Activated CD4-positive, CD25-positive, alpha-beta regulatory T cell treated with anti-CD3 and anti-CD28 coated beads, Interleukin-2, amount 50 U/mL, for 16 hours (primary cell): ENCODE measurements around the gene MRTO4.
"Not testable (repeated sequence)": the region's sequence is repeated elsewhere in the genome, so short reads cannot be mapped to it uniquely, and the experiment has no call there.

Experiments used
- DNase-seq: peaks from one replicate; pipeline ENCODE4 v3.0.0-alpha.2; 2020; ENCODE audit warnings: low read depth, low spot score

Gene MRTO4

DNA sequence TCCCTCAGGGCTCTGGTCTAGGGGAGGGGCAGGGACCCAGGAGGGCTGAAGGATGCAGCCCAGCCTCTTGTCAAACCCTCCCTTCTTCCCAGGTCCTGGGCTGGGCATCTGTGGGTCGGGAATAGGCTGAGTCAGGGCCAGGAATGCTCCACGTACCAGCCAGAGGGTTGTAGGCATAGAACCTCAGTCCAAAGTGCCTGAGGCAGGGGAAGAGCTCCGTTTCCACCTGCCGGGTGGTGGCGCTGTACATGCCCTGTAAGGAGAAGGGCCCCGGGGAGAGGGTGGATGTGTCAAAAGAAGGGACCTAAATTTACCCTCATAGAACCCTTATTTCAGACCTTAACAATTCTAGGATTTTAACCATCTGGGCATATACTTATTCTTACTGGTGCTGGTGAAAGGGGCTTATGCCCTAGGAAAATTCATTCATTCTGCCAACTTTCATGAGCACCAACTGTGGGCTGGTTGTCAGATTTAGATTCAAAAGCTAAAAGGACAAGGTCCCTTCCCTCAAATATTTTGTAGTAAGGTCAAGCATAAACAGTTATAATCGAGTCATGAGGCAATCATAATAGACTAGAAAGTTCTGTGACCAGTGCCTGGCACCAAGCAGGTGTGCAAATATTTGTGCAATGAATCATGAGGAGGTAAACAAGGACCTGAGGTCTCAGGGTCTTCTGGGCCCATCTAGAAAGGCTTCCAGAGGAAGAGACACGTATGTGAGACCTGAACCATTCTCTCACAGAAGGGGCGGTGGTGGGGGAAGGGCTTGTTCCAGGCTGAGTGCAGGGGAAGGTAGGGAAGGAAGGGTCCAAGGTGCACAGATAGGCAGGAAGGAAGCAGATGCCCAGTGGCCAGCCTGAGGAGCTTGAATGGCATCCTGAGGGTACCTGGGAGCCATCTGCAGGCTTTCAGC lies 18.1 kb downstream of the MRTO4 start:
- not testable (repeated sequence) for DNase-seq

DNA sequence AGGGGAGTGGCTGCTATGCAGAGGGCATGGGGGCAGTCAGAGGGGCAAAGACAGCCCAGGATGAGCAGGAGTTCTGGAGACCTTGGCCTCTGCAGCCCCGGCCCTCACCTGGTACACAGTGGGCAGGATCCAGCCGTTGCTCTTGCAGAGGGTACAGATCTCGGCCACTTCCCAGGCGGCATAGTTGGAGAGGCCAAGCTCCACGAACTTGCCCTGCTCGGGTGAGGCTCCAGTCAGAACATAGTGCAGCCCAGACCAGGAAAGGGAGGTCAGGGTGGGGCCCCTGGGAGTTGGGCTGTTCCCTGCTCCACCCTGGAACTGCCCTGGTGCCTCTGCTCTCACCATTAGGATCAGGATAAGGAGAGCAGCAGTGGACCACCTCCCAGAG lies 18.7 kb downstream of the MRTO4 start:
- not testable (repeated sequence) for DNase-seq

DNA sequence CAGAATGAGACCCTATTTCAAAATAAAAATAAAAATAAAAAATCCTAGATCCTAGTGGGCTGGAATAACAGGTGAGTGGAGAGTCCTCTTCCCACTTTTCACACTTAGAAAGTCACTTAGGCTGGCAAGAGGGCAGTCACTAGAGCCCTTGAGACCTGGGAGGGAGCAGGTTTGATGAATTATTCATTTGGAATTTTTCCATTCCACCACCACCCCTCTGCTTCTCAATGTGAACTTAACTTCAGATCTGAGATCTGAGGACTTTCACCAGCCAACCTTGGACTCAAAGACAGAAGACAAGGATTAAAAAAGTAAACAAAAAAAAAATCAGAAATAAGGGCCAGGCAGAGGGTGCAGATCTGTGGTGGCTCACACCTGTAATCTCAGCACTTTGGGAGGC lies 20.5 kb downstream of the MRTO4 start:
- DNase-seq, result no peak

DNA sequence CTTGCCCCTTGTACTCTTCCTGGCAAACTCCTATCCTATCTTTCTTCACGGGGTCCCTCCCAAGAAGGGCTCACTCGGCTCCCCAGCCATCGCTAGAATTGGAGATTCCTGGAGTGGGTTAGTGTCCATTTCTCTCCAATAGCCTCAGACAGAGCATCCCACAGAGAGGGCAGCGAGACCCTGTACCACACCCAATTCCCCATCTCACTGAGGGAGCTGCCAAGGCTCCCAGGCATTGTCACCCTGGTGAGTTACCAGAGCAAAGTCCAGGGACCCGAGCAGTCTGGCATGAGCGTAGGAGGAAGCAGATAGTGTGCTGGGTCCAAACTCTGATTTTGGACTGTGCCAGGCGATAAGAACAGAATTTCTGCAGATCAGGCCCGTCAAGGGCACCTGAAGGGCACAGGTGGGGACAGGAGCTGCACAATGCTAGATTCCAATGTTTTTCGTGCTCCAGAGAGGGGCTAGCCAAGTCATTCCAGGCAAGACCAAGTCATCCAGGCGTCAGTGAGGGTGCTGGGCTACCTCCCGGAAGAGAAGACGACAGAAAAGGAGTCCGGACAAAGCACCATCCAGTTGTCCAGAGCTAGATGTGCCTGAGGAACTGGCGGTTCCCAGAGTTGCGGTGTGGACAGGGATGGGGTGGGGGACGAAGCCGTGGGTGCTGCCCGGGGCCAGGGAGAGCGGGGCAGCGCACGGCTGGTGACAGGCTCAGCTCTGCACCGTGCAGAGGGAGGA lies 21.7 kb downstream of the MRTO4 start:
- no peak for DNase-seq

DNA sequence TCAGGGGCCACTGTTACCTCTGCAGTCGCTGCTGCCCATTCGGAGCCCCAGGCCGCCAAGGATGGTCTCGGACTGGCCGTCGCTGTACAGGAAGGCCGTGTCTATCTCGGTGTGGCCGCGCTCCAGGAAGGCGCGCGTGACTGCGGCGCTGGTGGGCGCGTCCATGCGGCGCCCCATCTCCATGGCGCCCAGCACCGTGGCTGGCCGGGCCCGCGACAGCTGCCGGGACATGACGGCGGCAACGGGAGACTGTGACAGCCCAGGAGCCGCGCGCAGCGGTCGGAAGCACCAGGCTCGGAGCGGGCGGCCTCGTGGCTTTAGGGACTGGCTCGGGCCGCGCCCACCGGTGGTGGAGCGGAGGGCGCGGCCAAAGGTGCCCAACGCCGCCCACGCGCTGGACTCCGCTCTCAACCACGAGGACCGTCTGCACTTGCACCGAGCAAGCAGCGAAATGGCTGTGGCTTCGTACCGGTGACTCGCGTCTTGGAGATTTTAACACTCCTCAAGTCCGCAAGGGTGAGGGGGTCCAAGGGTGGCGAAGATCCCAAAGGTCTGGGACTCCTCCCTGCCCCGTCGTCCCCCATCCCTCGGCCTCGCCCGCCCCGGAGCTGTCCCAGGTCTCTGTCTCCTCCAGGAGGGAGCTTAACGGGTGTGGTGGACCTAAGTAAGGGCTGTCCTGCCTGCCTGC lies 22.4 kb downstream of the MRTO4 start:
- DNase-seq, result not testable (repeated sequence)

DNA sequence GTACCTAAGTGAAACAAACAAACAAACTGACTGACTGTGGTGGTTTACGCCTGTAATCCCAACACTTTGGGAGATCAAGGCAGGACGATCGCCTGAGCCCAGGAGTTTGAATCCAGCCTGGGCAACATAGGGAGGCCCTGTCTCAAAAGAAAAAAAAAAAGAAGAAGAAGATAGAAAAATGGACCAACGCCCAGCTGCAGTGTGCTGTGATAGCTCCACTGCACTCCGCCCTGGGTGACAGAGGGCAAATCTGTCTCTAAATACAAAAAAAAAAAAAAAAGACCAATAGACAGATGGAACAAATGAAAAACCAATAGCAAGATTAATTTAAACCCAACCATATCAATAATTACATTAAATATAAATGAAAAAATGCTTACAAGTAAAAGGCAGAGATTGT lies 23.0 kb downstream of the MRTO4 start:
- no peak for DNase-seq

DNA sequence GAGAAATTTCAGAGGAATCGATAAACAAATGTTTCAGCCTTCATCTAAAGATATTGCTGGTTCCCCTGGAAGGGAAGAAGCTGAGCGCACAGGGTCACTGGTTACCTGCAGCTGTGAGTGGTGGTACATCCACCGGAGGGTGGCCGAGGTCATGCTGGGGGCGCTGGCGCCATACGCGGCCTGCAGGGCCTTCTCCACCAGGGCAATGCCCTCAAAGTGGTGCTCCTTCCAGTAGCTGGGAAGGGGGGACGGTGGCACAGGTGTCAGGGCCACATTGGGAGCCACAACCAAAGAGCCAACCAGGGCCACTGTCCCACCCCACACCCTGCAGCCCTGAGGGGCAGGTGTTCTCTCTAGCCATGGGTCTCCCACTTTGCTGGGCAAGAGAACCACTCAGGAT lies 32.3 kb downstream of the MRTO4 start:
- no peak for DNase-seq

DNA sequence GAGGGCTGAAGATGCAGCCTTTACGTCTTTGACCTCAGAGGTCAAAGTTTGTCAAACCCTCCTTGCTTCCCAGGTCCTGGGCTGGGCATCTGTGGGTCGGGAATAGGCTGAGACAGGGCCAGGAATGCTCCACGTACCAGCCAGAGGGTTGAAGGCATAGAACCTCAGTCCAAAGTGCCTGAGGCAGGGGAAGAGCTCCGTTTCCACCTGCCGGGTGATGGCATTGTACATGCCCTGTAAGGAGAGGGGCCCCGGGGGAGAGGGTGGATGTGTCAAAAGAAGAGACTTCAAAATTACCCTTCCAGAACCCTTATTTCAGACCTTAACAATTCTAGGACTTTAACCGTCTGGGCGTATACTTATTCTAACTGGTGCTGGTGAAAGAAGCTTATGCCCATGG lies 33.3 kb downstream of the MRTO4 start:
- DNase-seq, result no peak

DNA sequence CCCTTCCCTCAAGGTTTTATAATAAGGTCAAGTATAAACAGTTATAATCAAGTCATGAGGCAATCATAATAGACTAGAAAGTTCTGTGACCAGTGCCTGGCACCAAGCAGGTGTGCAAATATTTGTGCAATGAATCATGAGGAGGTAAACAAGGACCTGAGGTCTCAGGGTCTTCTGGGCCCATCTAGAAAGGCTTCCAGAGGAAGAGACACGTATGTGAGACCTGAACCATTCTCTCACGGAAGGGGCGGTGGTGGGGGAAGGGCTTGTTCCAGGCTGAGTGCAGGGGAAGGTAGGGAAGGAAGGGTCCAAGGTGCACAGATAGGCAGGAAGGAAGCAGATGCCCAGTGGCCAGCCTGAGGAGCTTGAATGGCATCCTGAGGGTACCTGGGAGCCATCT lies 33.8 kb downstream of the MRTO4 start:
- not testable (repeated sequence) for DNase-seq

DNA sequence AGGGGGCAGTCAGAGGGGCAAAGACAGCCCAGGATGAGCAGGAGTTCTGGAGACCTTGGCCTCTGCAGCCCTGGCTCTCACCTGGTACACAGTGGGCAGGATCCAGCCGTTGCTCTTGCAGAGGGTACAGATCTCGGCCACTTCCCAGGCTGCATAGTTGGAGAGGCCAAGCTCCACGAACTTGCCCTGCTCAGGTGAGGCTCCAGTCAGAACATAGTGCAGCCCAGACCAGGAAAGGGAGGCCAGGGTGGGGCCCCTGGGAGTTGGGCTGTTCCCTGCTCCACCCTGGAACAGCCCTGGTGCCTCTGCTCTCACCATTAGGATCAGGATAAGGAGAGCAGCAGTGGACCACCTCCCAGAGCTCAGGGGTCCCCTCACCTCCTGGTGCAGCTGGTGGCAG lies 34.2 kb downstream of the MRTO4 start:
- not testable (repeated sequence) for DNase-seq

DNA sequence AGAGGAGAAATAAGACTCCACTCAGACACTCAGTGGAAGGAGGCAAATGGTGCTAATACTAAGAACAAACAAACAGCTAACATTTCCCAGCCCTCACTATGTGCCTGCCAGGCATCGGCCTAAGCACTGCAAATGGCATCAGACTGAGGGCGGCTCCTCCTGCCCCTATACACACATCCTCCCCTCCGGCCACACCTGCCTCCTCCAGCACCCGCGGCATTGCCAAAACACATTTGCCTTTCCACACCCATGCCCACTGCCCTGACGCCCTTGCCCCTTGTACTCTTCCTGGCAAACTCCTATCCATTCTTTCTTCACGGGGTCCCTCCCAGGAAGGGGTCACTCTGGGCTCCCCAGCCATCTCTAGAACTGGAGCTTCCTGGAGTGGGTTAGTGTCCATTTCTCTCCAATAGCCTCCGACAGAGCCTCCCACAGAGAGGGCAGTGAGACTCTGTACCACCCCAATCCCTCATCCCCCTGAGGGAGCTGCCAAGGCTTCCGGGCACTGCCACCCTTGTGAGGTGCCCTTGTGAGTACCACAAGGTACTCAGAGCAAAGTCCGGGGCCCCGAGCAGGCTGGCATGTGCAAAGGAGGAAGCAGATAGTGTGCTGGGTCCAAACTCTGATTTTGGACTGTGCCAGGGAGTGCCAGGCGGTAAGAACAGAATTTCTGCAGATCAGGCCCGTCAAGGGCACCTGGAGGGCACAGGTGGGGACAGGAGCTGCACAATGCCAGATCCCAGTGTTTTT lies 36.0 kb downstream of the MRTO4 start:
- no peak for DNase-seq

DNA sequence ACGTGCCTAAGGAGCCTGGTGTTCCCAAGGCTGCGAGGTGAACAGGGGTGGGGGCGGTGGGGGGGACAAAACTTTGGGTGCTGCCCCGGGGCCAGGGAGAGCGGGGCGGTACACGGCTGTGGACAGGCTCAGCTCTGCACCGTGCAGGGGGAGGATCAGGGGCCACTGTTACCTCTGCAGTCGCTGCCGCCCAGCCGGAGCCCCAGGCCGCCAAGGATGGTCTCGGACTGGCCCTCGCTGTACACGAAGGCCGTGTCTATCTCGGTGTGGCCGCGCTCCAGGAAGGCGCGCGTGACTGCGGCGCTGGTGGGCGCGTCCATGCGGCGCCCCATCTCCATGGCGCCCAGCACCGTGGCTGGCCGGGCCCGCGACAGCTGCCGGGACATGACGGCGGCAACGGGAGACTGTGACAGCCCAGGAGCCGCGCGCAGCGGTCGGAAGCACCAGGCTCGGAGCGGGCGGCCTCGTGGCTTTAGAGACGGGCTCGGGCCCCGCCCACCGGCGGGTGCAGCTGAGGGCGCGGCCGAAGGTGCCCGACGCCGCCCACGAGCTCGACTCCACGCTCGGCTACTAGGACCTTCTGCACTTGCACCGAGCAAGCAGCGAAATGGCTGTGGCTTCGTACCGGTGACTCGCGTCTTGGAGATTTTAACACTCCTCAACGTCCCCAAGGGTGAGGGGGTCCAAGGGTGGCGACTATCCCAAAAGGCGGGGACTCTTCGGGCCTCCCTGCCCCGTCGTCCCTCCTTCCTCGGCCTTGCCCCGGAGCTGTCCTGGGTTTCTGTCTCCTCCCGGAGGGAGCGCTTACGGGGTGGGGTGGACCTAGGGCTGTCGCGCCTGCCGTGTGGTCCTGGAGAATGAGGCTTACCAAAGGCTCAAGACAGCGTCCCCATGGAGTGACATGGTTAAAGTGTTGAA lies 37.0 kb downstream of the MRTO4 start, which contains the start of gene AKR7A3:
AKR7A3 (minus strand) TSS at position 447 of the 918 bp plus-strand sequence; CDS start at position 386, 61 bp downstream.
- DNase-seq, result not testable (repeated sequence)

DNA sequence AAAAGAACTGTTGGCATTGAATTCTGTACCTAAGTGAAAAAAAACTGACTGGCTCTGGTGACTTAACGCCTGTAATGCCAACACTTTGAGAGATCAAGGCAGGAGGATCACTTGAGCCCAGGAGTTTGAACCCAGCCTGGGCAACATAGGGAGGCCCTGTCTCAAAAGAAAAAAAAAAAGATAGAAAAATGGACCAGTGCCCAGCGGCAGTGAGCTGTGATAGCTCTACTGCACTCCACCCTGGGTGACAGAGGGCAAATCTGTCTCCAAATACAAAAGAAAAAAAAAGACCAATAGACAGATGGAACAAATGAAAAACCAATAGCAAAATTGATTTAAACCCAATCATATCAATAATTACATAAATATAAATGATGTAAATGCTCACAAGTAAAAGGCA lies 37.6 kb downstream of the MRTO4 start:
- no peak for DNase-seq

DNA sequence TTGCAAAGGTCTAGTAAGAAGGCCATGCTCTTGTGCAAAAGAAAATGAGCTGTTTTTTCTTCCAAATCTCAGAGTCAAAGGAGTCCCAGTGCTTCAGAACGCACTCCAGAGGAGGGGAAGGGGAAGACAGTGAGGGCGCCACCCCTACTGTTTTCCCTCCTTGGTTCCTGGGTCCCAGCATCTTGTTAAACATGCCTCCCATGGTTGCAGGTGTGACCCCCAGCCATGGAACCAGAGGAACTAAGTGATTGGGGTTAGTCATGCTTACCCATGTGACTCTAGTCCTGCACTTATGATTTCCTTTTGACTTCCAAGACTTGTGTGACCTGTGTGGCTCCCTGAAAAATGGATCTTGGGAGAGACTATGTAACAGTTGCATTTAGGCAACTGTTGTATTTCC lies 43.0 kb downstream of the MRTO4 start:
- no peak for DNase-seq

DNA sequence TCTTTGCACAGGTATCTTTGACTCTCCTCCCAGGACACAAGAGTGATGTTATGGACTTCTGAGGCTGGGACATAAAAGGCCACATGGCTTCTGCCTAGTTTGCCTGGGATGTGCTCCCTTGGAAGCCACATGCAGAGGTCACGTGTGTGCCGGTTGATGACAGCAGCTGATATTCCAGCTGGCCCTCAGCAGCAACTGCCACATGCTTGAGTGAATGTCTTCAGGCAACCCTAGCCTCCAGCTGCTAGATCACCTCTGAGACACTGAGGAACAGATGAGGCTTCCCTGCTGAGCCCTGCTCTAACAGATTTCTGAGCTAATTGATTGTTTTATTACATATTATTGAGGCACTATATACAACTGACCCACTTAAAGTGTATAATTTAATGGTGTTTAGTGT lies 48.6 kb downstream of the MRTO4 start:
- DNase-seq, result no peak

DNA sequence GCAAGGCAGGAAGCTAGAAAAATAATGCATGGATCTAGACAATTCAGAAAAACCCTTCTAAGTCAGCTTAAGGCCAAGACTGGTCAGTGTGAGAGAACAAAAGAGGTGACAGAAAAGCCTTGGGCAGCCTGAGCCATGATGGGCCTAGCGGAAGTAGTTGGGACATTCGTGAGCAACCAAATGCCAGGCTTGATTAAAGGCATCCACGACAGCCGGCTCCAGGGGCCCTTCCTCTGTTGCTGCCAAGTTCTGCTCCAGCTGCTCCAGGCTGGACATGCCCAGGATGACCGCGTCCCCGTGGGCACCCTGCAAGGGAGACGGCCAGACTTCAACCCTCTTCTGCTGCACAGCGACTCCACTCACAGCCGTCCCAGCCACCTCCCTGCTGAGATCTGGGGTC lies 52.5 kb downstream of the MRTO4 start:
- not testable (repeated sequence) for DNase-seq

DNA sequence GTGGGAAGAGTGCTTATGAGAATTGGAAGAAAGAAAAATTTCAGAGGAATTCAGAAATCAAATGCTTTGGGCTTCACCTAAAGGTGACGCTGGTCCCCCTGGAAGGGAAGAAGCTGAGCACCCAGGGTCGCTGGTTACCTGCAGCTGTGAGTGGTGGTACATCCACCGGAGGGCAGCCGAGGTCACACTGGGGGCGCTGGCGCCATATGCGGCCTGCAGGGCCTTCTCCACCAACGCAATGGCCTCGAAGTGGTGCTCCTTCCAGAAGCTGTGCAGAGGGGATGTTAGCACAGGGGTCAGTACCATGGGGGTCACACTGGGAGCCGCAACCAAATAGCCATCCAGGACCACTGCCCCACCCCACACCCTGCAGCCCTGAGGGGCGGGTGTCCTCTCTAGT lies 54.3 kb downstream of the MRTO4 start:
- no peak for DNase-seq

DNA sequence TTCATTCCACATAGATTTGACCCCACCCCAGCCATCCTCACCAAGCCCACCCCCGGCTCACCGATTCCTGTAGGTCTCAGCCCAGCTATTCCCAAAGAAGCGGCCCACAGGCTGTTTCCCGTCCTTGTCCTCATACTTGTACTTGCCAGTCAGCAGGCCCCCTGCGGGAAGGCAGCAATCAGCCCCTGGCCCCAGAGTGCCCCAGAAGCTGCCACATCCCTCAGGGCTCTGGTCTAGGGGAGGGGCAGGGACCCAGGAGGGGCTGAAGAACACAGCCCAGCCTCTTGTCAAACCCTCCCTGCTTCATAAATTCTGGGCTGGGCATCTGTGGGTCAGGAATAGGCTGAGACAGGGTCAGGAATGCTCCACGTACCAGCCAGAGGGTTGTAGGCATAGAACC lies 55.3 kb downstream of the MRTO4 start:
- no peak for DNase-seq

DNA sequence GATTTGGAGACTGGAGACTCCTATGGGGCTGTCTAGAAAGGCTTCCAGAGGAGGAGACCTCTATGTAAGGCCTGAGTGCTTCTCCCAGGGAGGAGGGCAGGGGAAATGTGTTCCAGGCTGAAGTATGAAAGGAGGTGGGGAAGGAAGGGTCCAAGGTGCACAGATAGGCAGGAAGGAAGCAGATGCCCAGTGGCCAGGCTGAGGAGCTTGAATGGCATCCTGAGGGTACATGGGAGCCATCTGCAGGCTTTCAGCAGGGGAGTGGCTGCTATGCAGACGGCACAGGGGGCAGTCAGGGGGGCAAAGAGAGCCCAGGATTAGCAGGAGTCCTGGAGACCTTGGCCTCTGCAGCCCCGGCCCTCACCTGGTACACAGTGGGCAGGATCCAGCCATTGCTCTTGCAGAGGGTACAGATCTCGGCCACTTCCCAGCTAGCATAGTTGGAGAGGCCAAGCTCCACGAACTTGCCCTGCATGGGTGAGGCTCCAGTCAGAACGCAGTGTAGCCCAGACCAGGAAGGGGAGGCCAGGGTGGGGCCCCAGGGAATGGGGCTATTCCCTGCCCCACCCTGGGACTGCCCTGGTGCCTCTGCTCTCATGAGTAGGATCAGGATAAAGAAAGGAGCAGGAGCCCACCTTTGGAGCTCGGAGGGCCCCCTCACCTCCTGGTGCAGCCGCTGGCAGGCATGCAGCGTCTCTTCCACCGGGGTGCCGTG lies 56.3 kb downstream of the MRTO4 start:
- DNase-seq, result no peak

DNA sequence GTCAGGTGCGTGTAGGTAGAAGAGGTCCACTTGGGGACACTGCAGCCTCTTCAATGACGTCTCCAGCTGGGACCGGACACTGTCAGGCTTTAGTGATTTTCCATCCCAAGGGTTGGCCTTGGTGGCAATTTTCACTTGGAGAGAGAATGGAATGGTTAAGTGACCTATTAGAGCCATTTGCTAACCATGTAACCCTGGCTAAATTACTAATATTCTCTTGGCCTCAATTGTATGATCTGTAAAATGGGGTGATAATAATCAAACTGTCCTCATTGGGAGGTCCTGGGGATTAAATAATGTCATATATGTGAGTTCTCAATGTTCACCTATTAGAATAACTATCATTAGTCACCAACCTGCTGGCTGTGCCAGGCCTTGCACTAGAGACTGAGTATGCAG lies 56.9 kb downstream of the MRTO4 start:
- DNase-seq, result no peak
